ENCODE results near the gene UBE3A.

Gene UBE3A

GRCh38 chr15:25331860-25332259 lies 107.0 kb downstream of the UBE3A start:
- no peak for DNase-seq (ENCODE audit: low read depth, low spot score)

- no peak for DNase-seq (ENCODE audit: low read depth, low spot score)
Measured at GRCh38 chr15:25331404-25331803, 107.4 kb downstream of the UBE3A start.

GRCh38 chr15:25329696-25330095 lies 109.1 kb downstream of the UBE3A start:
- no peak for DNase-seq (ENCODE audit: low read depth, low spot score)

- DNase-seq (ENCODE audit: low read depth, low spot score), result no peak
Measured at GRCh38 chr15:25327686-25328085, 111.1 kb downstream of the UBE3A start.

- no peak for DNase-seq (ENCODE audit: low read depth, low spot score)
Measured at GRCh38 chr15:25325187-25325586, 113.6 kb downstream of the UBE3A start.

GRCh38 chr15:25323420-25323819 lies 115.4 kb downstream of the UBE3A start:
- DNase-seq (ENCODE audit: low read depth, low spot score), result no peak

- no peak for DNase-seq (ENCODE audit: low read depth, low spot score)
Measured at GRCh38 chr15:25287823-25288222, 151.0 kb downstream of the UBE3A start.
